HG03196 (cell line): ENCODE results near the gene CA12.

ENCODE experiments used
- ATAC-seq: cut with Tn5 transposase; IDR thresholded peaks from one replicate; pipeline ENCODE4 v1.9.1; 2021; ENCODE audit not compliant: unreplicated experiment

Gene CA12

DNA sequence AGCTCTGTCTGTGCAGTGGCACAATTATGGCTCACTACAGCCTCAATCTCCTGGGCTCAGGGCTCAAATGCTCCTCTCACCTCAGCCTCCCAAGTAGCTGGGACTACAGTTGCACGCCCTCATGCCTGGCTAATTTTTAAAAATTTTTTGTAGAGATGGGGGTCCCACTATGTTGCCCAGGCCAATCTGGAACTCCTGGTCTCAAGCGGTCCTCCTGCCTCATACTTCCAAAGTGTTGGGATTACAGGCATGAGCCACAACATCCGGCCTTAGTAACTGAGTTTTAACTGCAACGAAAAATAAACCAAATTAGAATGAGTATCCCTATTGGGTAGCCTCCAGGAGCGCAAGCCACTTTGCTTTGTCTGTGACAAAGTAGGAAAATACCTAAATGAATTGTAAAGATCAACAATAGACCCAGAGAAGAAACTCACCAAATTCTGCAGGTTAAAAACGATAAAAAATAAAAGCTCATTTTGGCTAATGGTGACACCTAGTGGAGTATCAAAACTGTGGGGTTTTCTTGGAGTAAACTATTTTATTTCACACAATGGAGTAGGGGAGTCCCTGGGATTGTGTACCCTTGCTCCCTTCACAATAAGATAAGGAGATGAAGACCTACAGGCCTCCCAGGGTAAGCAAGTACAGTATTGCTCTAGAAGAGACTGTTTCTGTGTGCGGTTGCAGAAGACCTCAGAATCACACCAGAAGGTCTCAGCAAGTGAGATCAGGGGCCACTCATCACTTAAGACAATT, 21.0 kb upstream of the CA12 start:
- ATAC-seq = no peak

DNA sequence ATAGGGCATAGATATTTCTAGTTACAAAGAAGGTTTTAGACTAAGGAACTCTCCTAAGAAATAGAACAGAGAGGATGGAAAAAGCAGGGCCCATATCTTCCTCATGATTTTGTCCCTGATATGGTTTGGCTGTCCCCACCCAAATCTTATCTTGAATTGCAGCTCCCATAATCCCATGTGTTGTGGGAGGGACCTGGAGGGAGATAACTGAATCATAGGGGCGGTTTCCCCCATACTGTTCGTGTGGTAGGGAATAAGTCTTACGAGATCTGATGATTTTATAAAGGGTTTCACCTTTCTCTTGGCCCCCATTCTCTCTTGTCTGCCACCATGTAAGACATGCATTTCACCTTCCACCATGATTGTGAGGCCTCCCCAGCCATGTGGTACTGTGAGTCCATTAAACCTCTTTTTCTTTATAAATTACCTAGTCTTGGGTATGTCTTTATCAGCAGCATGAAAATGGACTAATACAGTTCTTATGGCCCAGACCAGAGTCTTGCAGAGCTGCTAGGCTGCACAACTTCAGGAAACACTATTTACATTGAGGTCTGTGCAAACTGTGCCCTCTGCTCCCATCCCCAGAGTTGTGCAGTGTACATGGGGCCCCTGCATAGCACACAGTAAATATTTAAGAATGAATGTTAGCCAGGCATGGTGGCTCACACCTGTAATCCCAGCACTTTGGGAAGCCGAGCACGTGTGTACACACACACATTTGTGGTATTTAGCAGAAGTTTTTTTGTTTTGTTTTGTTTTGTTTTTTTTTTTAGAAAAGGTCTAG, 20.3 kb upstream of the CA12 start:
- no peak for ATAC-seq

DNA sequence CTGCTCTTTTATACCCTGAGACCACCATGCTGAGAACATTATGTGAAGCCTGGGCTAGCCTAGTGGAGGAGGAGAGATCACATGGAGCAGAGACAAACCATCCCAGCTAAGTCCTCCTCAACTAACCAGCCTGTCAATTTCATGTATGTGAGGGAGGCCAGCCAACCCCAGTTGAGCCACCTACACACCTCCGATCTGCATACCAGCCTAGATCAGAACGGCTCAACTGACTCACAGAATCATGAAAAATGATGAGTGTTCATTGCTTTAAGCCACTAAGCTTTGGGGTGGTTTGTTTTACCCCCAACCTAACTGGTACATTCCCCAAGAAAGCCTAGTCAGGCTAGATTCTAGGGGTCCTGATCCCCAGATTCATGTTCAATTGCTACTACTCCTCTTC, 19.4 kb upstream of the CA12 start:
- no peak for ATAC-seq

- ATAC-seq = no peak
Measured at GRCh38 chr15:63398456-63398855, 16.8 kb upstream of the CA12 start.

DNA sequence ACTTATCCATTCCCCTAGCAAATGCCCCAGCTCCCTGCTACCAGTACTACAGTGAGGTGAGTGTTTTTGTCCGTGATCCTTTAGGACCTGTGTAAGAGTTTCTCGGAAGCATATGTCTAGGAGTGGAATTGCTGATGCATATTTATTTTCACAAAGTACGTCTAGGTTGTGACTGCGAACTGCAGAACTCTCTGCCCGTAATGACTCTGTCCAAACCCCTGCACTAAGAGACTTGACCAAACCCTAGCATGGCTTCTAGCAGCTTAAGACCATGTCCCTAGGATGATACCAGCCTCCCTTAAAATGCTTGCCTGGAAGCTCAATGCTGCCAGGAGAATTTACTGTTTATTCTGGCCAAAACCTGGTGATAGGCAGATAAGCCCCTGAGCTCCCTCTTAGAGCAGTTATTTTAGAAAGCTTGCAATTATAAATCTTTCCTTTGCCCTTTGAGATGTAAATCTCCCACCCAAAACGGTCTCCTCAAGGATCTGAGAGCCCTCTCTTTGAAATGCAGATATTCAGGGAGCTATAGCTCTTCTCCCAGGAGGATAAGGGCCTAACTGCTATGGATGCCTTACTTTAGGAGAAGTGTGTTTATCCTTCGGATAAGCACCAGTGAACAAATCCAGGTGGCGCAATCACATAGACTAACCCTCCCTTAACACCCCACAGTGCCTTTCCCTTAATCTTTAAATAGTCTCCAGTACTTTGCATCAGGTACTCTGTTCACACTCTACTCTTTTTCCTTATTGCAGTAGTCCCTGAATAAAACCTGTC, 14.7 kb upstream of the CA12 start:
- no peak for ATAC-seq

- no peak for ATAC-seq
Measured at GRCh38 chr15:63395730-63396151, 14.1 kb upstream of the CA12 start.

GRCh38 chr15:63392361-63393009, 10.8 kb upstream of the CA12 start:
- no peak for ATAC-seq

DNA sequence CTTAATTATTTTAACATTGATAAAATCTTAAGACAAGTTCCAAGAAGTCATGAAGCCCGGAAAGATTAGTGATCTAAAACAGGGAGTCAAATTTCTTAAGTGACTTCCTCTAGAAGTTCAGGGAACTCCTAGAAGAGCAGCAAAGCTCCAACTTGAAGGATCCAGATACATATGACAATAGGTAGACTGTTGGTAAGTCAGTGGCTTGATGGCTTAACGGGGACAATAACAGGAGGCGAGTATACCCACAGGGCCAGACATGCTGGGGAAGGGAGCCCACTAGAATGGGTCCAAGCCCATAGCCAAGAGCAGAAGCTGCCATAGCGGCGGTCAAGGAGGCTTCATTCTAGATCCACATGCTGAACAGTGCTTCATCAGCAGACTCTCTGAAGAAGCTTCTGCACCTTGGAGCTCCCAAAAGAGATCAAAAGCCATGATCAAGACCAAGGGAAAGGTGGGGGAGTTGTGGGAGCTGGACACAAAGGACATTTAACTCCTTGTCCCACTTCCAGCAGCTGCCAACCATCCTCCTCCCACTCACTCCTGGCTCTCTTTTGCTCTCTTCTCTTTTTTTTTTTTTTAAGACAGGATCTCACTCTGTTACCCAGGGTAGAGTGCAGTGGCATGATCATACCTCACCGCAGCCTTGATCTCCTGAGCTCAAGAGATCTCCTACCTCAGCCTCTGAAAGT, 10.2 kb upstream of the CA12 start:
- ATAC-seq = no peak

DNA sequence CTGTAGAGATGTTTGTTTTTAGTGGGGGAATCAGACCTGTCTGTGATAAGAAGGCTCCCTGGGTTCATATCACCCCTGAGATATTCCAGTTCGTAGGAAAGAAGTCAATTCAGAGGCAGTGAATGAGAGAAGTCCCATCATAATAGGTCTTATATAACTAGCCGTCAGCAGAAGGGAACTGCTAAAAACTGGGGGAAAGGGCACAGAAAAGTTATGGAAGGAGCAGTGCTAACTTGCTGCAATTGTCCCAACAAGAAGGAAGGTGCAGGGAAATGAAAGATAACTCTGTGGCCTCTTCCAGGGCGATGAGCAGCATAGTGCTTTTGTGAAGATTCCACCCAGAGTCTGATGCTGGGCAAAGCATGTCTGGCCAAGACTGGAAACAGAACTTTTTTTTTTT, 9.0 kb upstream of the CA12 start:
- no peak for ATAC-seq

GRCh38 chr15:63389902-63390670, 8.4 kb upstream of the CA12 start:
- no peak for ATAC-seq

- no peak for ATAC-seq
Measured at GRCh38 chr15:63388511-63388910, 6.9 kb upstream of the CA12 start.

DNA sequence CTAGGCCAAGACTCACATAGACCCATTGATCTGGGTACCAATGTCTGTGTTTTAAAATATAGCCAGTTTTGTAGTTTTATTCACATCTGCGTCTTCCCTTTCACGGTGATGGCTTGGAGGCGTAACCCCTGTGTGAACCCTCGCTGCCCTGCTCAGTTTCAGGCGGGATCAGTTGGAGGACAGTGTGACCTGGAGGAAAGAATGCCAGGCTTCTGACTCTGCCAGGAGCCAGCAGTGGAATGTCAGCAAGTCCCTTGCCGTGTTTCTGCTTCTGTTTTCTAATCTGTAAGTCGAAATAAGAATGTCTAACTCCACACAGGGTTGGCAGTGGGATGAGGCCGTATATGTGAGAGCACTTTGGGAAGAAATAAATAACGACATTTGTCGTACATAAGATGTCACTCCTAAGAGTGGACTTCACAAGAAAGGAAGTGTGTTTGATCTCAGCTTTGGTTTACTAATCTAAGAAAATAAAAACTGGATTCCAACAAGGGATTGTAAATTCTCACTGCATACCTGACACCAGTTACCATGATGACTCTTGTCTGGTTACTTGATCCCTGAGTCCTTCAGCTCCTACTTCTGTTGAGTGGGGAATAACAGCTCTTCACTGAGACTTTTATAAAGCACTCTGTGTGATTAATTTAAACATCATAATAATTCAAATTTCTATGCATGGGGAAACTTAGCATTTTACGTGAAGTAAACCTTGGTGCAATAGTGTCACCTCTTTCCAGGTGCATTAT, 6.3 kb upstream of the CA12 start:
- ATAC-seq = no peak

DNA sequence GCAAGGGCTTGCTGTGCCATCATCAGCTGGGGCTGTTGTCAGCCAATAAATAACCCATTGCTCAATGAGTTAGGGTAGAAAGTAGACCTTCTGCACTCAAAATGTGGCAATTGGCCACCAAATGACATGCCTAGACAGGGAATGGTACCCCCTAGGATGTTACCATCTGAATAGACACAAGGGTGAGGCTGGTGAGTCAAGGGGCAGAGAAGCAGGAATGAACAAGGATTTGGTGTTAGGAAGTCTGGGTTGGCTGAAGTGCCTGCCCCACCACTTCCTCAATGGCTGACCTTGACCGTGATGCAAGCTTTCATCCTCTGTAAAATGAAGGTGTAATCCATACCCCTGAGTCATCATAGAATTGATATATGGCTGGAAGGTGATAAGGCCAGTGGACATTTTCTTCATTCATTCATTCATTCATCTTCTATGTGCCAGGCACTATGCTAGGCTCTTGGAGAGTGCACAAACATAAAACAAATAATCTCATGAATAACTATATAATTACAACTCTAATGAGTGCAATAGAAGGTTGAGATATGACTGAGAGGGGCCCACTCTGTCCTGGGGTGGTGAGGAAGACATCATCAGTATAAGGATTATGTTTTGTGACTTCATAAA, 4.4 kb upstream of the CA12 start:
- no peak for ATAC-seq

DNA sequence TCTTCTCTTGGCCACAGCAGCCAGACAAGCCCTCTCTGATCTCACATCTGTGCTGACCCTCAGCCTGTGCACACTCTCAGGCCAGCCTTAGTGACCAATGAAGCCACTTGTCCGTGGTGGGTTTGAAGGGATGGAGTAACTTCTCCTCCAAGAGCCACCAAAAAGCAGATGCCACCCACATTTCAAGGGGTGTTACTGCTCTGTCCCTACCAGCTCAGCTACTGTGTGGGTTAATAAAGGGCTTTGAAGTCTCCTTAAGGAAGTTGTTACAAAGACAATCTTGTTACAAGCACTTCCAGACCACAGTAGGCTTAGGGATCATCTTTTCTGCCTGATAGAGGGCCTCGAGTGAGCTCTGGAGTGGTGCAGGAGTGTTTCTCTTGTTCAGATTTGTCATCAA, 3.3 kb upstream of the CA12 start:
- ATAC-seq = no peak

DNA sequence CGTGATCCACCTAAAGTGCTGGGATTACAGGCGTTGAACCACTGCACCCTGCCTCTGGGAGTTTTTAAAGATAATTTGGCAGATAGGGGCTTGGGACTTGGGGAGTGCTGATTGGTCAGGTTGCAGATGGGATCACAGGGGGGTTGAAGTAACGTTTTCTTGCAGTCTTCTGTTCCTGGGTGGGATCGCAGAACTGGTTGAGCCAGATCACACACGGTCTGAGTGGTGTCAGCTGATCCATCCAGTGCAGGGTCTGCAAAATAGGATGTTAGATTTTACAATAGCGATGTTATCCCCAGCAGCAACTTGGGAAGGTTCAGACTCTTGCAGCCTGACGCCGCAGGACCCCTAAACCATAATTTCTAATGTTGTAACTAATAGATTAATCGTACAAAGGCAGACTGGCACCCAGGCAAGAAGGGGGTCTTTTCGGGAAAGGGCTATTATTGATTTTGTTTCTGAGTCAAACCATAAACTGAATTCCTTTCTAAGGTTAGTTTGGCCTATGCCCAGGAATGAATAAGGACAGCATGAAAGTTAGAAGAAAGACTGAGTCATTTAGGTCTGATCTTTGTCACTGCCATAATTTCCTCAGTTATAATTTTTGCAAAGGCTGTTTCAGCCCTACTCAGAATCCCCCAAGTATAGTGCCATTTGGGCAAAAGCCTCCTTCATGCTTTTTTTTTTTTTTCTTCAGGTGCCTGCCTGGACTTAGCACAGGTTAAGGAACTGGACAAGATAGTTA, 1.5 kb upstream of the CA12 start:
- ATAC-seq = no peak

DNA sequence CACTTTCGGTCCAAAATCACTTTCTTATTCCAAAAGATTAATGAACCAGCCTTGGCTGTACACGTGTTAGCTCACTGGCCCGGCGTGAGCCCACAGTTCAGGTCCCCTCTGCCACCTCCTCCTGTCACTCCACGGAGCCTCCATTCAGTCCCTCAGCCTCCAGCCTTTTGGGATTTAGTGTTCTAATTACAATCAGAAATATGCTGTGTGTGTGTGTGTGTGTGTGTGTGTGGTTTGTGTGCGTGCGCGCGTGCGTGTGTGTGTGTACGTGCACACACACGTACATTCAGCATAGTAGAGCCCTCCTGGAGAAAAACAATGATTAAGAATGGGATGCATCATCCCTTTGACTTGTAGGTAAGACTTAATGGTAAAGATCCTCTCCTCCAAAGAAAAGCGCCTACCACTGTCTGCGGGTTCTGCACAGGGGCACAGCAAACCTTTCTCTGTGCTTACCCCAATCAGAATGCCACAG, 801 bp downstream of the CA12 start:
- ATAC-seq = no peak

DNA sequence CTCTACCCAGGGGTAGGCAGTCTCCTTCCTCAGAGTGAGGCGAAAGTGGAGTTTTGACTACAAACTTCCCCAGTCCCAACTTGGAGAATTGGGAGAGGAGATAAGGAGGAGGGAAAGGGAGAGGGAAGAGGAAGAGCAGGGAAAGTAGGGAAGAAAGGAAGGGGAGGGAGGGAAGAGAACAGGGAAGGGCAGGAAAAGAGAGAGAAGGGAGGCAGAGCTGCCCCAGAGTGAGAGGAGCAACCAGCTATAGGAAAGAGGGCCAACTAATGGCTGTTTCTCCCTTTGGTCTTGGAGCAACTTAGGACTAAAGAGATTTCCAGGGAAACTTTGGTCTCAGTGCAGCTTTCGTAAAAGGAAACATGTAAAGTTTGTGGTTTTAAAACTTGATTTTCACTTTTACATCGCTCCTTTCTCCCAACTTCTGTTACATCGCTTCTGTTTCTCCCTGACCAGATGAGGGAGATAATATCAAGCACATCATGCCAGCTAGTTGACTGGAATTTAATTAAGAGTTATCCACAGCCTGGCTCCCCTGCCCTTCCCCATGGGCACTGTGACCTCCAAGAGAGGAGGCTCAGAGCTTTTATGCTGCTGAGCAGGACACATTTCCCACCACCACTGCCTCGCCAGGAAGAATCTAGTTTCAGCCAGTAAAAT, 1.4 kb downstream of the CA12 start:
- ATAC-seq = no peak
